Spleen (tissue), 7 donors: Measurements from ENCODE around the gene ADPGK.

Experiments
- POLR2A ChIP-seq, 3 donors: fragments of 450-650 bp; IDR thresholded peaks; one replicate each; pipeline ENCODE4 v1.5.1; 2017; ENCODE audit warnings: antibody characterized with exemption in 3 of 3, mild to moderate bottlenecking in 1 of 3
- POLR2AphosphoS5 ChIP-seq, 3 donors: sonication (generic); formaldehyde crosslinking; IDR thresholded peaks; one replicate each; pipeline ENCODE4 v1.5.1; 2017; ENCODE audit warnings: antibody characterized with exemption in 3 of 3
- TF ChIP-seq, protein P1 (sequence below), 11 experiments: fragments of 200-600 bp in 7 of 11; fragments of 450-650 bp in 4 of 11; sonication (generic) in 4 of 11; IDR thresholded peaks in 8 of 11; conservative IDR thresholded peaks in 3 of 11; 1 replicate in 7 of 11; 2 replicates in 4 of 11; pipeline versions ENCODE4 v1.4.0 to v1.8.0; 2016 to 2021; ENCODE audit warnings: antibody characterized with exemption in 11 of 11, inconsistent platforms in 4 of 11, mild to moderate bottlenecking in 1 of 11
- donor health status: DM: no; HTN: no; CAD: no; lungs with moderate emphysema.
- donor health status: DM: no; HTN: no; CAD: no.
- donor health status: DM: no; HTN: no; CAD: no.

DNA sequence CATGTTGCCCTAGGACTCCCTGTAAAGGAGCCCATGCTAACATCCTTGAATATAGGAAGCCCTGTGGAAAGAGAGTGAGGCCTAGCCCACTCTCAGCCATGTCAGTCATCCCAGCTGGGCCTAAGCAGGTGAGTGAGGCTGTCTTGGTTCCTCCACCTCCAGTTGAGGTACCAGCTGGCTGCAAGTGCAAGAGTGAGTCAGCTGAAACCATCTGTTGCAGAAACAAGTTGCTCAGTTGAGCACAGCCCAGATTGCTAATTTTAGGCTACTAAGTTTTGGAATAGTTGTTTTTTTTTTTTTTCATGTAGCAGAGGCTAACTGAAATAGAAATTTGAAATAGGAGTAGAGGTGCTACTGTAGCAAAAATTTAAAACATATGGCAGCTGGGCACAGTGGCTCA, 43.7 kb upstream of the ADPGK start:
- no peak for TF ChIP-seq POLR2AphosphoS5 (IDR thresholded peaks at IDR 0.05)
- TF ChIP-seq, protein P1, sequence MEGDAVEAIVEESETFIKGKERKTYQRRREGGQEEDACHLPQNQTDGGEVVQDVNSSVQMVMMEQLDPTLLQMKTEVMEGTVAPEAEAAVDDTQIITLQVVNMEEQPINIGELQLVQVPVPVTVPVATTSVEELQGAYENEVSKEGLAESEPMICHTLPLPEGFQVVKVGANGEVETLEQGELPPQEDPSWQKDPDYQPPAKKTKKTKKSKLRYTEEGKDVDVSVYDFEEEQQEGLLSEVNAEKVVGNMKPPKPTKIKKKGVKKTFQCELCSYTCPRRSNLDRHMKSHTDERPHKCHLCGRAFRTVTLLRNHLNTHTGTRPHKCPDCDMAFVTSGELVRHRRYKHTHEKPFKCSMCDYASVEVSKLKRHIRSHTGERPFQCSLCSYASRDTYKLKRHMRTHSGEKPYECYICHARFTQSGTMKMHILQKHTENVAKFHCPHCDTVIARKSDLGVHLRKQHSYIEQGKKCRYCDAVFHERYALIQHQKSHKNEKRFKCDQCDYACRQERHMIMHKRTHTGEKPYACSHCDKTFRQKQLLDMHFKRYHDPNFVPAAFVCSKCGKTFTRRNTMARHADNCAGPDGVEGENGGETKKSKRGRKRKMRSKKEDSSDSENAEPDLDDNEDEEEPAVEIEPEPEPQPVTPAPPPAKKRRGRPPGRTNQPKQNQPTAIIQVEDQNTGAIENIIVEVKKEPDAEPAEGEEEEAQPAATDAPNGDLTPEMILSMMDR (IDR thresholded peaks at IDR 0.05 in 8 of 11, conservative IDR thresholded peaks at IDR 0.05 in 3 of 11) = no peak
- no peak for TF ChIP-seq POLR2A (IDR thresholded peaks at IDR 0.05)
